Breast epithelium (tissue), 4 donors: ENCODE measurements around the gene TAF13. TPM values are rescaled to one million over a fixed set of nuclear protein-coding genes. Genes with fewer than 3 reads are reported as not detected.

ENCODE experiments used
- DNase-seq, 2 donors: peaks; one replicate each; pipeline ENCODE4 v3.0.0-alpha.2; 2019; ENCODE audit warnings: low spot score in 2 of 2
- H3K27ac ChIP-seq, 2 donors: fragments of 200-600 bp; sonication (generic) in 1 of 2; one replicate each; pipeline ENCODE4 v1.5.1; 2016 to 2019; ENCODE audit warnings: mild to moderate bottlenecking in 1 of 2
- H3K27me3 ChIP-seq, 2 donors: fragments of 200-600 bp; sonication (generic) in 1 of 2; one replicate each; pipeline versions ENCODE4 v1.5.1 to v1.6.0; 2017 to 2019; ENCODE audit warnings: control low read depth in 1 of 2, mild to moderate bottlenecking in 1 of 2
- H3K36me3 ChIP-seq: fragments of 200-600 bp; one replicate; pipeline ENCODE4 v1.5.1; 2019
- H3K4me1 ChIP-seq, 2 donors: fragments of 200-600 bp; sonication (generic); one replicate each; pipeline ENCODE4 v1.5.1; 2016 to 2019; ENCODE audit warnings: control low read depth in 1 of 2
- H3K4me3 ChIP-seq, 3 donors: fragments of 200-600 bp; sonication (generic); 1 replicate in 2 of 3; 2 replicates in 1 of 3; pipeline ENCODE4 v1.5.1; 2016 to 2019; ENCODE audit warnings: mild to moderate bottlenecking in 3 of 3, moderate library complexity in 2 of 3
- H3K9me3 ChIP-seq, 2 donors: fragments of 200-600 bp; sonication (generic) in 1 of 2; one replicate each; pipeline ENCODE4 v1.5.1; 2016 to 2019; ENCODE audit warnings: control low read depth in 1 of 2
- POLR2A ChIP-seq: fragments of 450-650 bp; IDR thresholded peaks from one replicate; pipeline ENCODE4 v1.6.1; 2016; ENCODE audit warnings: antibody characterized with exemption, mild to moderate bottlenecking, moderate library complexity
- POLR2AphosphoS5 ChIP-seq, 3 donors: sonication (generic); formaldehyde crosslinking; IDR thresholded peaks; one replicate each; pipeline ENCODE4 v1.6.1; 2017; ENCODE audit warnings: antibody characterized with exemption in 3 of 3
- intact Hi-C: fragments of 100-400 bp; cut with DNase I; formaldehyde crosslinking; loops from one replicate; pipeline ENCODE4 v1.15.1; 2023; ENCODE audit warnings: low total_unique reads
- total RNA-seq, 3 donors: library from RNA; depleted of rRNA; stranded (reverse); fragments of >200 nt; gene quantifications; one replicate each; pipeline ENCODE4 v1.1.0, GENCODE V29; 2016
- TF ChIP-seq, protein P1 (sequence below), 3 donors: fragments of 450-650 bp; IDR thresholded peaks; one replicate each; pipeline ENCODE4 v1.5.1; 2016 to 2017; ENCODE audit warnings: antibody characterized with exemption in 3 of 3, mild to moderate bottlenecking in 3 of 3, moderate library complexity in 3 of 3

The TAF13 gene
- total RNA-seq, 3 donors from 2014 or later = 23.1 to 36.4 (median 25.8) TPM

GRCh38 chr1:109084563-109085517 is 9.0 kb upstream of the TAF13 start:
- Histone ChIP-seq H3K27ac (no peak overlapping the region), H3K9me3 (no peaks in the 10 kb centered on the region), H3K36me3 (no peaks in the 10 kb centered on the region), H3K4me3 (no peak overlapping the region), H3K27me3 (no peaks in the 10 kb centered on the region), H3K4me1 (no peaks in the 10 kb centered on the region)
- intact Hi-C loops = no loop called here
- no peak for DNase-seq
- TF ChIP-seq POLR2A (no peak), POLR2AphosphoS5 (IDR thresholded peaks at IDR 0.05) (no peak)
- TF ChIP-seq, protein P1, sequence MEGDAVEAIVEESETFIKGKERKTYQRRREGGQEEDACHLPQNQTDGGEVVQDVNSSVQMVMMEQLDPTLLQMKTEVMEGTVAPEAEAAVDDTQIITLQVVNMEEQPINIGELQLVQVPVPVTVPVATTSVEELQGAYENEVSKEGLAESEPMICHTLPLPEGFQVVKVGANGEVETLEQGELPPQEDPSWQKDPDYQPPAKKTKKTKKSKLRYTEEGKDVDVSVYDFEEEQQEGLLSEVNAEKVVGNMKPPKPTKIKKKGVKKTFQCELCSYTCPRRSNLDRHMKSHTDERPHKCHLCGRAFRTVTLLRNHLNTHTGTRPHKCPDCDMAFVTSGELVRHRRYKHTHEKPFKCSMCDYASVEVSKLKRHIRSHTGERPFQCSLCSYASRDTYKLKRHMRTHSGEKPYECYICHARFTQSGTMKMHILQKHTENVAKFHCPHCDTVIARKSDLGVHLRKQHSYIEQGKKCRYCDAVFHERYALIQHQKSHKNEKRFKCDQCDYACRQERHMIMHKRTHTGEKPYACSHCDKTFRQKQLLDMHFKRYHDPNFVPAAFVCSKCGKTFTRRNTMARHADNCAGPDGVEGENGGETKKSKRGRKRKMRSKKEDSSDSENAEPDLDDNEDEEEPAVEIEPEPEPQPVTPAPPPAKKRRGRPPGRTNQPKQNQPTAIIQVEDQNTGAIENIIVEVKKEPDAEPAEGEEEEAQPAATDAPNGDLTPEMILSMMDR (IDR thresholded peaks at IDR 0.05) = no peak

GRCh38 chr1:109083923-109084322 is 8.1 kb upstream of the TAF13 start:
- H3K4me3 ChIP-seq = no peak overlapping the region
- TF ChIP-seq, protein P1 (IDR thresholded peaks at IDR 0.05) = no peak
- no peak for TF ChIP-seq POLR2AphosphoS5 (IDR thresholded peaks at IDR 0.05)
- TF ChIP-seq POLR2A = no peak
- no peak overlapping the region for H3K27ac ChIP-seq
- H3K27me3 ChIP-seq = no peaks in the 10 kb centered on the region
- H3K4me1 ChIP-seq = no peaks in the 10 kb centered on the region
- intact Hi-C loops = no loop called here
- H3K36me3 ChIP-seq = no peaks in the 10 kb centered on the region
- no peaks in the 10 kb centered on the region for H3K9me3 ChIP-seq
- no peak for DNase-seq

- intact Hi-C loops = no loop called here
- TF ChIP-seq POLR2AphosphoS5 (IDR thresholded peaks at IDR 0.05) (no peak), POLR2A (no peak)
- TF ChIP-seq, protein P1 (IDR thresholded peaks at IDR 0.05) = no peak
Measured at GRCh38 chr1:109083501-109083900, 7.7 kb upstream of the TAF13 start.

GRCh38 chr1:109080441-109081082 is 4.8 kb upstream of the TAF13 start:
- Histone ChIP-seq H3K4me3 (no peak overlapping the region), H3K36me3 (no peaks in the 10 kb centered on the region), H3K4me1 (no peaks in the 10 kb centered on the region), H3K27ac (peak overlapping the region; percentile 33 to 45), H3K27me3 (no peaks in the 10 kb centered on the region), H3K9me3 (no peaks in the 10 kb centered on the region)
- TF ChIP-seq, protein P1 (IDR thresholded peaks at IDR 0.05) = no peak
- TF ChIP-seq POLR2AphosphoS5 (IDR thresholded peaks at IDR 0.05) = no peak
- TF ChIP-seq POLR2A = no peak
- no peak for DNase-seq
- intact Hi-C loops = no loop called here

More at GRCh38 chr1:109083501-109083900, 7.7 kb upstream of the TAF13 start:
- DNase-seq = no peak
- Histone ChIP-seq H3K36me3 (no peaks in the 10 kb centered on the region), H3K4me1 (no peaks in the 10 kb centered on the region), H3K27ac (peak overlapping the region; percentile 6 to 26), H3K4me3 (no peak overlapping the region), H3K27me3 (no peaks in the 10 kb centered on the region), H3K9me3 (no peaks in the 10 kb centered on the region)

- TF ChIP-seq POLR2A (no peak), POLR2AphosphoS5 (IDR thresholded peaks at IDR 0.05) (no peak)
- TF ChIP-seq, protein P1 (IDR thresholded peaks at IDR 0.05) = no peak
- Histone ChIP-seq H3K9me3 (no peaks in the 10 kb centered on the region), H3K36me3 (no peaks in the 10 kb centered on the region), H3K4me1 (no peaks in the 10 kb centered on the region), H3K27ac (no peak overlapping the region), H3K27me3 (no peaks in the 10 kb centered on the region), H3K4me3 (no peak overlapping the region)
- DNase-seq = no peak
- intact Hi-C loops = no loop called here
Measured at GRCh38 chr1:109079240-109079622, 3.4 kb upstream of the TAF13 start.
